ENCODE measurements around the gene ZNF778. TPM values are rescaled to one million over a fixed set of nuclear protein-coding genes. Genes with fewer than 3 reads are reported as not detected.

The ZNF778 gene
- total RNA-seq, 2 donors from 2014 or later, result 13.0 to 16.3 TPM

DNA sequence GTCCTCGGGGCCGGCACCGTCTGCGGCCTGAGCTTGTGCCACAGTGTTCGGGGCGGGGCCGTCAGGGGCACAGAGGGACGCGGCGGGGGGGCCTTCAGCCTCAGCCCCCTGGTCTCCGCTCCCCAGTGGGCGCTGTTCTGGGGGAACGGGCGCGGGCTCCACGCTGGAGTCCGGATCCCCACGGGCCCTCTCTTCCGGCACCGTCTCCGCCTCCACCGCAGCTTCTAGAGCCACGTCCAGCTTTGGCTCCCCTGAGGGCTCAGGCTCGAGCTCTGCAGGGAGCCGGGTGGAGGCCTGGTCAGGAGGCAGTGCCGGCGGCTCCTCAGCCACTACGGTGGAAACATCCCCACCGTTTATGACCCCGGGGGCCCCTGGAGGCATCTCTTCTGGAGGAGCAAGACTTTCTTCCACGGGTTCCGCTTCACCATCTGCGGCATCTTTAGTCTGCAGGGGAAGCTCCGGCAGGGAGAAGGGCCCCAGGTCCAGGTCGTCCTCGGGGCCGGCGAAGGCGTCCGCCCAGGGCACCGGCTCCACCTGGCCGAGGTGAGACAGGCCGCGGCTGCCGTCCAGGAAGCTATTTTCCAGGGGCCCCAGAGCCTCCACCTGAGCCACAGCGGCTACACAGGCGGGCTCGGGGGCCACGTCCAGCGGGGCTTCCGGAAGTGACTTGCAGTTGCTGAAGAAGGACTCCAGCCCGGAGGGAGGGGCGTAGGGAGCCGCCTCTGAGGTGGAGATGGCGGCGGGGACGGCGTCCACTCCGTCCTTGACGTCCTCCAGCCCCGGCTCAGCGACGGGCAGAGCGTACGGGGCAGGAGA lies 62.4 kb downstream of the ZNF778 start:
- 95 to 96% methylated on average over 46 to 65 of the region's 65 CpGs for WGBS, 2 experiments (ENCODE audit: insufficient coverage in 1 of 2, insufficient read length in 1 of 2)

GRCh38 chr16:89280546-89281188 lies 63.2 kb downstream of the ZNF778 start:
- no peaks in the 10 kb centered on the region for H3K4me1 Mint-ChIP-seq

More for the DNA sequence above, 62.4 kb downstream of the ZNF778 start:
- H3K27me3 Mint-ChIP-seq (ENCODE audit: insufficient read depth), result no peaks in the 10 kb centered on the region
- Histone ChIP-seq H3K27ac (ENCODE audit: low read depth, low read length) (no peak overlapping the region), H3K4me1 (ENCODE audit: control insufficient read depth, insufficient read depth, low read length) (no peaks in the 10 kb centered on the region), H3K4me3 (ENCODE audit: low read length) (no peak overlapping the region), H3K36me3 (ENCODE audit: control insufficient read depth, insufficient read depth, low read length) (peaks cover 37% of the 10 kb centered on the region), H3K27me3 (ENCODE audit: control insufficient read depth, insufficient read depth, low read length, poor library complexity, severe bottlenecking) (no peaks in the 10 kb centered on the region), H3K9ac (ENCODE audit: extremely low read depth, low read length, poor library complexity, severe bottlenecking) (no peak overlapping the region), H3K9me3 (ENCODE audit: control insufficient read depth, low read length) (no peaks in the 10 kb centered on the region)
- H3K27ac Mint-ChIP-seq, result no peak overlapping the region
- peaks cover 24% of the 10 kb centered on the region for H3K36me3 Mint-ChIP-seq (ENCODE audit: low read depth)
- no peaks in the 10 kb centered on the region for H3K9me3 Mint-ChIP-seq
- no peak for DNase-seq
- TF ChIP-seq CTCF (conservative IDR thresholded peaks at IDR 0.05), result no peak
- no peak overlapping the region for H3K4me3 Mint-ChIP-seq
- H3K4me1 Mint-ChIP-seq, result no peaks in the 10 kb centered on the region

GRCh38 chr16:89281189-89281577 lies 63.7 kb downstream of the ZNF778 start:
- 95% methylated on average over 11 to 28 of the region's 28 CpGs for WGBS, 2 experiments (ENCODE audit: insufficient coverage in 1 of 2, insufficient read length in 1 of 2)
- Histone ChIP-seq H3K4me1 (ENCODE audit: control insufficient read depth, insufficient read depth, low read length) (no peaks in the 10 kb centered on the region), H3K27me3 (ENCODE audit: control insufficient read depth, insufficient read depth, low read length, poor library complexity, severe bottlenecking) (no peaks in the 10 kb centered on the region), H3K36me3 (ENCODE audit: control insufficient read depth, insufficient read depth, low read length) (peaks cover 38% of the 10 kb centered on the region), H3K27ac (ENCODE audit: low read depth, low read length) (no peak overlapping the region), H3K9ac (ENCODE audit: extremely low read depth, low read length, poor library complexity, severe bottlenecking) (no peak overlapping the region), H3K4me3 (ENCODE audit: low read length) (no peak overlapping the region), H3K9me3 (ENCODE audit: control insufficient read depth, low read length) (no peaks in the 10 kb centered on the region)
- H3K4me1 Mint-ChIP-seq, result no peaks in the 10 kb centered on the region
- H3K27ac Mint-ChIP-seq, result no peak overlapping the region
- DNase-seq, result no peak
- H3K4me3 Mint-ChIP-seq, result no peak overlapping the region
- H3K27me3 Mint-ChIP-seq (ENCODE audit: insufficient read depth), result no peaks in the 10 kb centered on the region
- TF ChIP-seq CTCF (conservative IDR thresholded peaks at IDR 0.05), result no peak
- H3K9me3 Mint-ChIP-seq, result no peaks in the 10 kb centered on the region
- H3K36me3 Mint-ChIP-seq (ENCODE audit: low read depth), result peaks cover 13% of the 10 kb centered on the region

More at GRCh38 chr16:89280546-89281188, 63.2 kb downstream of the ZNF778 start:
- Histone ChIP-seq H3K27me3 (ENCODE audit: control insufficient read depth, insufficient read depth, low read length, poor library complexity, severe bottlenecking) (no peaks in the 10 kb centered on the region), H3K4me3 (ENCODE audit: low read length) (no peak overlapping the region), H3K9me3 (ENCODE audit: control insufficient read depth, low read length) (no peaks in the 10 kb centered on the region), H3K9ac (ENCODE audit: extremely low read depth, low read length, poor library complexity, severe bottlenecking) (no peak overlapping the region), H3K36me3 (ENCODE audit: control insufficient read depth, insufficient read depth, low read length) (peaks cover 38% of the 10 kb centered on the region), H3K4me1 (ENCODE audit: control insufficient read depth, insufficient read depth, low read length) (no peaks in the 10 kb centered on the region), H3K27ac (ENCODE audit: low read depth, low read length) (no peak overlapping the region)
- H3K27ac Mint-ChIP-seq, result peak overlapping the region; percentile 44
- no peak for DNase-seq
- H3K4me3 Mint-ChIP-seq, result no peak overlapping the region
- no peaks in the 10 kb centered on the region for H3K9me3 Mint-ChIP-seq
- 96 to 99% methylated on average over 38 to 44 of the region's 44 CpGs for WGBS, 2 experiments (ENCODE audit: insufficient coverage in 1 of 2, insufficient read length in 1 of 2)
- TF ChIP-seq CTCF (conservative IDR thresholded peaks at IDR 0.05), result no peak
- no peaks in the 10 kb centered on the region for H3K27me3 Mint-ChIP-seq (ENCODE audit: insufficient read depth)
- peaks cover 19% of the 10 kb centered on the region for H3K36me3 Mint-ChIP-seq (ENCODE audit: low read depth)
